ENCODE data around the gene ZIM2.

DNA sequence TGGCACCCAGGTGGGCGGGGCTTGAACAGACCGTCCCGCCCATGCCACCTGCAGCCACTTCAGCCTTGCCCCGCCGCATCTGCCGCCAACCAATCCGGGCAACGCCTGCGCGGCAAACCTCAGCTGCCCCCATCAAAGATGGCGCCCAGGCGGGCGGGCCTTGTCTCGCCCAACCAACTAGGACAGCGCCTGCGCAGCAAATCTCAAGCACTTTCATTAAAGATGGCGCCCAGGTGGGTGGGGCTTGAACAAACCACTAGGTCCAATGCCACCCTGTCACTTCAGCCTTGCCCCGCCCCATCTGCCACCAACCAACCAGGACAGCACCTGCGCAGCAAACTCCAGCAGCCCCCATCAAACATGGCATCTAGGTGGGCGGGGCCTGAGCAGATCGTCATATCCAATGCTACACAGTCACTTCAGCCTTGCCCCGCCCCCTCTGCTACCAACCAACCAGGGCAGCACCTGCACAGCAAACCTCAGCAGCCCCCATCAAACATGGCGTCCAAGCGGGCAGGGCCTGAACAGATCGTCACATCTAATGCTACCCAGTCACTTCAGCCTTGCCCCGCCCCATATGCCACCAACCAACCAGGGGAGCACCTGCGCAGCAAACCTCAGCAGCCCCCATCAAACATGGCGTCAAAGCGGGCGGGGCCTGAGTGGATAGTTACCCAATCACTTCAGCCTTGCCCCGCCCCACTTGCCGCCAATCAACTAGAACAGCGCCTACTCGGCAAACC, 1.4 kb downstream of the ZIM2 start:
- TF ChIP-seq, protein P1, sequence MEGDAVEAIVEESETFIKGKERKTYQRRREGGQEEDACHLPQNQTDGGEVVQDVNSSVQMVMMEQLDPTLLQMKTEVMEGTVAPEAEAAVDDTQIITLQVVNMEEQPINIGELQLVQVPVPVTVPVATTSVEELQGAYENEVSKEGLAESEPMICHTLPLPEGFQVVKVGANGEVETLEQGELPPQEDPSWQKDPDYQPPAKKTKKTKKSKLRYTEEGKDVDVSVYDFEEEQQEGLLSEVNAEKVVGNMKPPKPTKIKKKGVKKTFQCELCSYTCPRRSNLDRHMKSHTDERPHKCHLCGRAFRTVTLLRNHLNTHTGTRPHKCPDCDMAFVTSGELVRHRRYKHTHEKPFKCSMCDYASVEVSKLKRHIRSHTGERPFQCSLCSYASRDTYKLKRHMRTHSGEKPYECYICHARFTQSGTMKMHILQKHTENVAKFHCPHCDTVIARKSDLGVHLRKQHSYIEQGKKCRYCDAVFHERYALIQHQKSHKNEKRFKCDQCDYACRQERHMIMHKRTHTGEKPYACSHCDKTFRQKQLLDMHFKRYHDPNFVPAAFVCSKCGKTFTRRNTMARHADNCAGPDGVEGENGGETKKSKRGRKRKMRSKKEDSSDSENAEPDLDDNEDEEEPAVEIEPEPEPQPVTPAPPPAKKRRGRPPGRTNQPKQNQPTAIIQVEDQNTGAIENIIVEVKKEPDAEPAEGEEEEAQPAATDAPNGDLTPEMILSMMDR (IDR thresholded peaks at IDR 0.05; ENCODE audit: low read depth, low read length): no peak
- TF ChIP-seq EZH2phosphoT487 (IDR thresholded peaks at IDR 0.05; ENCODE audit: low read depth): no peak
